Stimulated activated CD4-positive, alpha-beta T cell treated with anti-CD3 and anti-CD28 coated beads, Interleukin-1b, Interleukin-23, amount 100 ng/mL, for 48 hours (primary cell): Measurements from ENCODE around the gene SLC6A12.
A peak's percentile ranks its signal among the peaks of the same experiment; 100 is the strongest.
"Not testable (repeated sequence)": the region's sequence is repeated elsewhere in the genome, so short reads cannot be mapped to it uniquely, and the experiment has no call there.

ENCODE experiments used
- DNase-seq: peaks from one replicate; pipeline ENCODE4 v3.0.0-alpha.2; 2020

SLC6A12 gene

GRCh38 chr12:234019-234418, 20.1 kb upstream of the SLC6A12 start:
- no peak for DNase-seq

- no peak for DNase-seq
Measured at GRCh38 chr12:233615-233968, 19.6 kb upstream of the SLC6A12 start.

- no peak for DNase-seq
Measured at GRCh38 chr12:232731-233614, 19.0 kb upstream of the SLC6A12 start.

GRCh38 chr12:230925-231671, 17.1 kb upstream of the SLC6A12 start:
- DNase-seq: no peak

GRCh38 chr12:229441-230191, 15.7 kb upstream of the SLC6A12 start:
- no peak for DNase-seq

- no peak for DNase-seq
Measured at GRCh38 chr12:228846-229200, 14.9 kb upstream of the SLC6A12 start.

- no peak for DNase-seq
Measured at GRCh38 chr12:227923-228845, 14.2 kb upstream of the SLC6A12 start.

- DNase-seq: no peak
Measured at GRCh38 chr12:227286-227915, 13.4 kb upstream of the SLC6A12 start.

- no peak for DNase-seq
Measured at GRCh38 chr12:226401-226800, 12.4 kb upstream of the SLC6A12 start.

- DNase-seq: no peak
Measured at GRCh38 chr12:225012-225411, 11.1 kb upstream of the SLC6A12 start.

GRCh38 chr12:224330-224729, 10.4 kb upstream of the SLC6A12 start:
- DNase-seq: no peak

- DNase-seq: no peak
Measured at GRCh38 chr12:223841-224240, 9.9 kb upstream of the SLC6A12 start.

GRCh38 chr12:221736-222135, 7.8 kb upstream of the SLC6A12 start:
- no peak for DNase-seq

GRCh38 chr12:220946-221550, 7.1 kb upstream of the SLC6A12 start:
- no peak for DNase-seq

- DNase-seq: no peak
Measured at GRCh38 chr12:220491-220890, 6.5 kb upstream of the SLC6A12 start.

- DNase-seq: peak; percentile 80
Measured at GRCh38 chr12:219891-220352, 6.0 kb upstream of the SLC6A12 start.

- DNase-seq: no peak
Measured at GRCh38 chr12:218728-219590, 5.0 kb upstream of the SLC6A12 start.

- DNase-seq: no peak
Measured at GRCh38 chr12:218221-218620, 4.3 kb upstream of the SLC6A12 start.

GRCh38 chr12:217029-217428, 3.1 kb upstream of the SLC6A12 start:
- not testable (repeated sequence) for DNase-seq

- no peak for DNase-seq
Measured at GRCh38 chr12:215116-215515, 1.2 kb upstream of the SLC6A12 start.
